HepG2 (cell line): ENCODE data around the gene COMT. TPM values are rescaled to one million over a fixed set of nuclear protein-coding genes. Genes with fewer than 3 reads are reported as not detected.

ENCODE experiments used
- ADNP ChIP-seq: sonication (generic); formaldehyde crosslinking; IDR thresholded peaks from 2 replicates; pipeline ENCODE4 v1.4.0; 2020; ENCODE audit warnings: missing genetic modification reagents
- ETV5 ChIP-seq: IDR thresholded peaks from 2 replicates; pipeline ENCODE4 v1.6.1; 2018; ENCODE audit warnings: missing biosample characterization, missing genetic modification reagents, inconsistent platforms, borderline replicate concordance
- GATAD2A ChIP-seq: IDR thresholded peaks from 2 replicates; pipeline ENCODE4 v1.6.1; 2016
- HNF4G ChIP-seq, 2 experiments: sonication (generic) in 1 of 2; formaldehyde crosslinking in 1 of 2; IDR thresholded peaks; 2 replicates each; pipeline versions ENCODE4 v1.4.0 to v1.6.1; 2011 to 2020; ENCODE audit warnings: borderline replicate concordance in 2 of 2, low read depth in 2 of 2, mild to moderate bottlenecking in 2 of 2, low read length in 1 of 2, missing genetic modification reagents in 1 of 2, moderate library complexity in 1 of 2
- HOXA3 ChIP-seq: sonication (generic); formaldehyde crosslinking; IDR thresholded peaks from 2 replicates; pipeline ENCODE4 v1.5.0; 2020; ENCODE audit warnings: missing genetic modification reagents
- JDP2 ChIP-seq: sonication (generic); formaldehyde crosslinking; IDR thresholded peaks from 2 replicates; pipeline ENCODE4 v1.8.1; 2022; ENCODE audit warnings: missing genetic modification reagents, borderline replicate concordance
- MED13 ChIP-seq: sonication (generic); formaldehyde crosslinking; IDR thresholded peaks from 2 replicates; pipeline ENCODE4 v1.5.0; 2020; ENCODE audit warnings: missing genetic modification reagents
- SRSF1 ChIP-seq: fragments of 200-400 bp; formaldehyde crosslinking; optimal IDR thresholded peaks from 2 replicates; pipeline ENCODE3; 2017; ENCODE audit warnings: mild to moderate bottlenecking, low read depth, low read length, moderate library complexity
- ZNF136 ChIP-seq: sonication (generic); formaldehyde crosslinking; IDR thresholded peaks from 2 replicates; pipeline ENCODE4 v1.8.1; 2022; ENCODE audit warnings: low read depth, mild to moderate bottlenecking, moderate library complexity, missing genetic modification reagents
- ZNF335 ChIP-seq: sonication (generic); formaldehyde crosslinking; IDR thresholded peaks from 2 replicates; pipeline ENCODE4 v1.4.0; 2020; ENCODE audit warnings: missing genetic modification reagents
- ZNF430 ChIP-seq: sonication (generic); formaldehyde crosslinking; IDR thresholded peaks from 2 replicates; pipeline ENCODE4 v1.9.0; 2021; ENCODE audit warnings: mild to moderate bottlenecking, missing genetic modification reagents
- polyA plus RNA-seq, 8 experiments: library from polyadenylated mRNA; depleted of rRNA in 3 of 8; stranded (reverse) in 7 of 8; unstranded in 1 of 8; fragments of >200 nt; fragmentation: Illumina TruSeq in 4 of 8; extraction: Trizol in 4 of 8; gene quantifications; 2 replicates each; pipeline versions ENCODE4 v1.2.1 to v1.2.3, GENCODE V29; 2011 to 2016; ENCODE audit warnings: low read depth in 4 of 8, missing spikeins in 1 of 8, mixed read lengths in 1 of 8; ENCODE audit not compliant: insufficient read depth in 1 of 8
- total RNA-seq, 5 experiments: library from RNA; depleted of rRNA; stranded (reverse); fragments of >200 nt; fragmentation: Illumina TruSeq; extraction: Trizol; gene quantifications; 2 replicates each; pipeline ENCODE4 v1.2.3, GENCODE V29; 2016; ENCODE audit warnings: low read depth in 1 of 5
- TF ChIP-seq, protein P1 (sequence below): sonication (generic); formaldehyde crosslinking; IDR thresholded peaks from 2 replicates; pipeline ENCODE4 v1.4.0; 2020; ENCODE audit warnings: missing genetic modification reagents
- TF ChIP-seq, protein P2 (sequence below): sonication (generic); formaldehyde crosslinking; IDR thresholded peaks from 2 replicates; pipeline ENCODE4 v1.8.0; 2022; ENCODE audit warnings: mild to moderate bottlenecking, missing genetic modification reagents; ENCODE audit not compliant: insufficient replicate concordance
- TF ChIP-seq, protein P3 (sequence below): sonication (generic); formaldehyde crosslinking; IDR thresholded peaks from 2 replicates; pipeline ENCODE4 v1.9.0; 2022; ENCODE audit warnings: low read depth, missing genetic modification reagents
- TF ChIP-seq, protein P4 (sequence below): sonication (generic); formaldehyde crosslinking; IDR thresholded peaks from 2 replicates; pipeline ENCODE4 v1.5.0; 2020; ENCODE audit warnings: missing genetic modification reagents
- TF ChIP-seq, protein P5 (sequence below): sonication (generic); formaldehyde crosslinking; IDR thresholded peaks from 2 replicates; pipeline ENCODE4; 2020; ENCODE audit warnings: missing genetic modification reagents, mild to moderate bottlenecking, borderline replicate concordance

Gene COMT
- total and polyA plus RNA-seq, 2 of the 13 experiments (the other 11 are each of a cell fraction or from before 2014, with no cell fraction given), result 156 to 162 TPM

DNA sequence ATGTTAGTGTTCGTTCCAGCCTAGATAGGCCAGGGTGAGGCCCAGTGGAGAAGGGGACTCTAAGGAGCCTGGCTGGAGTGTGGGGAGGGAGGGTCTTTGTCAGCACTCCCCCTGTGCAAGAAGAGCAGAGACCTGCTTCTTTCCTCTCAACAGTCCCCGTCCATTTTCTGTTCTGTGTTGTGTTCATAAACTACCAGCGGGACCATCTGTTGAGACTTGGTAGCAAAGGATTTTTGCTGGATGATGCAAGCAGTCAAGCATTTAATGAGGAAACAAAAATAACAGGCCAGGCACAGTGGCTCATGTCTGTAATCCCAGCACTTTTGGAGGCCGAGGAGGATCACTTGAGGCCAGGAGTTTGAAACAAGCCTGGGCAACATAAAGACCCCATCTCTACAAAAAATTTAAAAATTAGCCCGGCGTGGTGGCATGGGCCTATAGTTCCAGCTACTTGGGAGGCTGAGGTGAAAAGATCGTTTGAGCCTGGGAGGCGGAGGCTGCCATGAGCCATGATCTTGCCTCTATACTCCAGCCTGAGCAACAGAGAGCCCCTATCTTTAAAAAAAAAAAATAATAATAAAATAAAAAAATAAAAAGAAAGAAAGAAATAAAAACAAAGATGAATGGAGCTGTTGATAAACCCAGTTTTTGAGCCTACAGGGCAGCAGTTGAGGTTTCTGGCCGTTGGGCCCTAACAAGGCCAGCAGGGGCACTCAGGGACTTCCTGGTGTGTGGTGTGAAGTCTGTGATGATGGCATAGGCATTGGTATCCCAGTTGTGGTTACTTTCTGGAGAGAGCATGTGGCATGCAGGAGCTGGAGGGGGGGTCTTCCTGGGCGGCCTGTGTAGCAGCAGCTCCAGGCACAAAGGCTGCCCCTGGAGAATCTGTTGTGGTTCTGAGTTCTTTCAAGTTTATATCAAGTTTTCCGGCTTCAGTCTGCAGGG is 1.8 kb downstream of the COMT start (continued):
- TF ChIP-seq, protein P1, sequence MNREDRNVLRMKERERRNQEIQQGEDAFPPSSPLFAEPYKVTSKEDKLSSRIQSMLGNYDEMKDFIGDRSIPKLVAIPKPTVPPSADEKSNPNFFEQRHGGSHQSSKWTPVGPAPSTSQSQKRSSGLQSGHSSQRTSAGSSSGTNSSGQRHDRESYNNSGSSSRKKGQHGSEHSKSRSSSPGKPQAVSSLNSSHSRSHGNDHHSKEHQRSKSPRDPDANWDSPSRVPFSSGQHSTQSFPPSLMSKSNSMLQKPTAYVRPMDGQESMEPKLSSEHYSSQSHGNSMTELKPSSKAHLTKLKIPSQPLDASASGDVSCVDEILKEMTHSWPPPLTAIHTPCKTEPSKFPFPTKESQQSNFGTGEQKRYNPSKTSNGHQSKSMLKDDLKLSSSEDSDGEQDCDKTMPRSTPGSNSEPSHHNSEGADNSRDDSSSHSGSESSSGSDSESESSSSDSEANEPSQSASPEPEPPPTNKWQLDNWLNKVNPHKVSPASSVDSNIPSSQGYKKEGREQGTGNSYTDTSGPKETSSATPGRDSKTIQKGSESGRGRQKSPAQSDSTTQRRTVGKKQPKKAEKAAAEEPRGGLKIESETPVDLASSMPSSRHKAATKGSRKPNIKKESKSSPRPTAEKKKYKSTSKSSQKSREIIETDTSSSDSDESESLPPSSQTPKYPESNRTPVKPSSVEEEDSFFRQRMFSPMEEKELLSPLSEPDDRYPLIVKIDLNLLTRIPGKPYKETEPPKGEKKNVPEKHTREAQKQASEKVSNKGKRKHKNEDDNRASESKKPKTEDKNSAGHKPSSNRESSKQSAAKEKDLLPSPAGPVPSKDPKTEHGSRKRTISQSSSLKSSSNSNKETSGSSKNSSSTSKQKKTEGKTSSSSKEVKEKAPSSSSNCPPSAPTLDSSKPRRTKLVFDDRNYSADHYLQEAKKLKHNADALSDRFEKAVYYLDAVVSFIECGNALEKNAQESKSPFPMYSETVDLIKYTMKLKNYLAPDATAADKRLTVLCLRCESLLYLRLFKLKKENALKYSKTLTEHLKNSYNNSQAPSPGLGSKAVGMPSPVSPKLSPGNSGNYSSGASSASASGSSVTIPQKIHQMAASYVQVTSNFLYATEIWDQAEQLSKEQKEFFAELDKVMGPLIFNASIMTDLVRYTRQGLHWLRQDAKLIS (CRISPR knock-in tag), result no peak
- peak; percentile 83; the same call in 1 of the 2 replicates for TF ChIP-seq ZNF335 (CRISPR knock-in tag)
- TF ChIP-seq, protein P2, sequence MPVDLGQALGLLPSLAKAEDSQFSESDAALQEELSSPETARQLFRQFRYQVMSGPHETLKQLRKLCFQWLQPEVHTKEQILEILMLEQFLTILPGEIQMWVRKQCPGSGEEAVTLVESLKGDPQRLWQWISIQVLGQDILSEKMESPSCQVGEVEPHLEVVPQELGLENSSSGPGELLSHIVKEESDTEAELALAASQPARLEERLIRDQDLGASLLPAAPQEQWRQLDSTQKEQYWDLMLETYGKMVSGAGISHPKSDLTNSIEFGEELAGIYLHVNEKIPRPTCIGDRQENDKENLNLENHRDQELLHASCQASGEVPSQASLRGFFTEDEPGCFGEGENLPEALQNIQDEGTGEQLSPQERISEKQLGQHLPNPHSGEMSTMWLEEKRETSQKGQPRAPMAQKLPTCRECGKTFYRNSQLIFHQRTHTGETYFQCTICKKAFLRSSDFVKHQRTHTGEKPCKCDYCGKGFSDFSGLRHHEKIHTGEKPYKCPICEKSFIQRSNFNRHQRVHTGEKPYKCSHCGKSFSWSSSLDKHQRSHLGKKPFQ (CRISPR knock-in tag), result peak; percentile 11
- TF ChIP-seq, protein P3, sequence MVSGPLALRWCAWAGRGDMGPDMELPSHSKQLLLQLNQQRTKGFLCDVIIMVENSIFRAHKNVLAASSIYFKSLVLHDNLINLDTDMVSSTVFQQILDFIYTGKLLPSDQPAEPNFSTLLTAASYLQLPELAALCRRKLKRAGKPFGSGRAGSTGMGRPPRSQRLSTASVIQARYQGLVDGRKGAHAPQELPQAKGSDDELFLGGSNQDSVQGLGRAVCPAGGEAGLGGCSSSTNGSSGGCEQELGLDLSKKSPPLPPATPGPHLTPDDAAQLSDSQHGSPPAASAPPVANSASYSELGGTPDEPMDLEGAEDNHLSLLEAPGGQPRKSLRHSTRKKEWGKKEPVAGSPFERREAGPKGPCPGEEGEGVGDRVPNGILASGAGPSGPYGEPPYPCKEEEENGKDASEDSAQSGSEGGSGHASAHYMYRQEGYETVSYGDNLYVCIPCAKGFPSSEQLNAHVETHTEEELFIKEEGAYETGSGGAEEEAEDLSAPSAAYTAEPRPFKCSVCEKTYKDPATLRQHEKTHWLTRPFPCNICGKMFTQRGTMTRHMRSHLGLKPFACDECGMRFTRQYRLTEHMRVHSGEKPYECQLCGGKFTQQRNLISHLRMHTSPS (CRISPR knock-in tag), result 0 out of 2 replicates have a peak, but pooled peaks have one; percentile 3
- TF ChIP-seq ADNP (CRISPR knock-in tag), result no peak
- TF ChIP-seq ZNF136 (CRISPR knock-in tag), result no peak
- TF ChIP-seq ZNF430, result no peak
- TF ChIP-seq JDP2 (CRISPR knock-in tag), result no peak
- TF ChIP-seq, protein P4, sequence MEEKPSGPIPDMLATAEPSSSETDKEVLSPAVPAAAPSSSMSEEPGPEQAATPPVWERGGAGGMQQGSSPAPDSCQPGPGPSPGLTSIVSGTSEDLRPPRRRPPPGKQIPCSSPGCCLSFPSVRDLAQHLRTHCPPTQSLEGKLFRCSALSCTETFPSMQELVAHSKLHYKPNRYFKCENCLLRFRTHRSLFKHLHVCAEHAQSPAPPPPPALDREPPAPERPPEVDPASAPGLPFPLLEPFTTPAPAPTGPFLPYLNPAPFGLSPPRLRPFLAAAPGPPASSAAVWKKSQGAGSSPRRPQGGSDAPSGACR (CRISPR knock-in tag), result no peak
- no peak for TF ChIP-seq HOXA3
- TF ChIP-seq MED13 (CRISPR knock-in tag), result no peak
- peak; percentile 28; the same call in 1 of the 2 replicates for TF ChIP-seq GATAD2A (CRISPR knock-in tag)
- no peak for TF ChIP-seq ETV5 (CRISPR knock-in tag)
- no peak for TF ChIP-seq HNF4G (IDR thresholded peaks at IDR 0.05; ENCODE audit: borderline replicate concordance, low read depth, low read length)
- TF ChIP-seq HNF4G (CRISPR knock-in tag; IDR thresholded peaks at IDR 0.05; ENCODE audit: borderline replicate concordance, low read depth), result no peak
- no peak for TF ChIP-seq SRSF1
- TF ChIP-seq, protein P5, sequence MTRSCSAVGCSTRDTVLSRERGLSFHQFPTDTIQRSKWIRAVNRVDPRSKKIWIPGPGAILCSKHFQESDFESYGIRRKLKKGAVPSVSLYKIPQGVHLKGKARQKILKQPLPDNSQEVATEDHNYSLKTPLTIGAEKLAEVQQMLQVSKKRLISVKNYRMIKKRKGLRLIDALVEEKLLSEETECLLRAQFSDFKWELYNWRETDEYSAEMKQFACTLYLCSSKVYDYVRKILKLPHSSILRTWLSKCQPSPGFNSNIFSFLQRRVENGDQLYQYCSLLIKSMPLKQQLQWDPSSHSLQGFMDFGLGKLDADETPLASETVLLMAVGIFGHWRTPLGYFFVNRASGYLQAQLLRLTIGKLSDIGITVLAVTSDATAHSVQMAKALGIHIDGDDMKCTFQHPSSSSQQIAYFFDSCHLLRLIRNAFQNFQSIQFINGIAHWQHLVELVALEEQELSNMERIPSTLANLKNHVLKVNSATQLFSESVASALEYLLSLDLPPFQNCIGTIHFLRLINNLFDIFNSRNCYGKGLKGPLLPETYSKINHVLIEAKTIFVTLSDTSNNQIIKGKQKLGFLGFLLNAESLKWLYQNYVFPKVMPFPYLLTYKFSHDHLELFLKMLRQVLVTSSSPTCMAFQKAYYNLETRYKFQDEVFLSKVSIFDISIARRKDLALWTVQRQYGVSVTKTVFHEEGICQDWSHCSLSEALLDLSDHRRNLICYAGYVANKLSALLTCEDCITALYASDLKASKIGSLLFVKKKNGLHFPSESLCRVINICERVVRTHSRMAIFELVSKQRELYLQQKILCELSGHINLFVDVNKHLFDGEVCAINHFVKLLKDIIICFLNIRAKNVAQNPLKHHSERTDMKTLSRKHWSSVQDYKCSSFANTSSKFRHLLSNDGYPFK (CRISPR knock-in tag), result no peak
